ENCODE measurements around the gene HLTF.

HLTF gene

GRCh38 chr3:149016242-149016641 lies 70.1 kb downstream of the HLTF start:
- TF ChIP-seq REST (IDR thresholded peaks at IDR 0.05; ENCODE audit: insufficient read depth in 1 of 2, low read depth in 2 of 2, low read length in 2 of 2) (no peak), POLR2AphosphoS5 (IDR thresholded peaks at IDR 0.05; ENCODE audit: low read depth, low read length) (no peak), FOXP2 (optimal IDR thresholded peaks at IDR 0.05; ENCODE audit: borderline replicate concordance, extremely low read depth, extremely low read length, insufficient read depth) (no peak), TAF1 (IDR thresholded peaks at IDR 0.05; ENCODE audit: borderline replicate concordance, insufficient read depth, low read length) (no peak), SIN3A (IDR thresholded peaks at IDR 0.05; ENCODE audit: borderline replicate concordance, insufficient read depth, low read length) (no peak)

GRCh38 chr3:149015393-149015792 lies 70.9 kb downstream of the HLTF start:
- TF ChIP-seq REST (IDR thresholded peaks at IDR 0.05; ENCODE audit: insufficient read depth in 1 of 2, low read depth in 2 of 2, low read length in 2 of 2): no peak
- no peak for TF ChIP-seq POLR2AphosphoS5 (IDR thresholded peaks at IDR 0.05; ENCODE audit: low read depth, low read length)
- TF ChIP-seq TAF1 (IDR thresholded peaks at IDR 0.05; ENCODE audit: borderline replicate concordance, insufficient read depth, low read length): no peak
- TF ChIP-seq FOXP2 (optimal IDR thresholded peaks at IDR 0.05; ENCODE audit: borderline replicate concordance, extremely low read depth, extremely low read length, insufficient read depth): no peak
- no peak for TF ChIP-seq SIN3A (IDR thresholded peaks at IDR 0.05; ENCODE audit: borderline replicate concordance, insufficient read depth, low read length)

GRCh38 chr3:149013726-149014125 lies 72.6 kb downstream of the HLTF start:
- no peak for TF ChIP-seq SIN3A (IDR thresholded peaks at IDR 0.05; ENCODE audit: borderline replicate concordance, insufficient read depth, low read length)
- no peak for TF ChIP-seq TAF1 (IDR thresholded peaks at IDR 0.05; ENCODE audit: borderline replicate concordance, insufficient read depth, low read length)
- no peak for TF ChIP-seq FOXP2 (optimal IDR thresholded peaks at IDR 0.05; ENCODE audit: borderline replicate concordance, extremely low read depth, extremely low read length, insufficient read depth)
- no peak for TF ChIP-seq POLR2AphosphoS5 (IDR thresholded peaks at IDR 0.05; ENCODE audit: low read depth, low read length)
- no peak for TF ChIP-seq REST (IDR thresholded peaks at IDR 0.05; ENCODE audit: insufficient read depth in 1 of 2, low read depth in 2 of 2, low read length in 2 of 2)

GRCh38 chr3:149011676-149012075 lies 74.7 kb downstream of the HLTF start:
- TF ChIP-seq REST (IDR thresholded peaks at IDR 0.05; ENCODE audit: insufficient read depth in 1 of 2, low read depth in 2 of 2, low read length in 2 of 2): no peak

- no peak for TF ChIP-seq FOXP2 (optimal IDR thresholded peaks at IDR 0.05; ENCODE audit: borderline replicate concordance, extremely low read depth, extremely low read length, insufficient read depth)
- no peak for TF ChIP-seq TAF1 (IDR thresholded peaks at IDR 0.05; ENCODE audit: borderline replicate concordance, insufficient read depth, low read length)
- no peak for TF ChIP-seq SIN3A (IDR thresholded peaks at IDR 0.05; ENCODE audit: borderline replicate concordance, insufficient read depth, low read length)
- no peak for TF ChIP-seq REST (IDR thresholded peaks at IDR 0.05; ENCODE audit: insufficient read depth in 1 of 2, low read depth in 2 of 2, low read length in 2 of 2)
- TF ChIP-seq POLR2AphosphoS5 (IDR thresholded peaks at IDR 0.05; ENCODE audit: low read depth, low read length): no peak
Measured at GRCh38 chr3:149010966-149011365, 75.4 kb downstream of the HLTF start.
